ENCODE measurements around the gene ACTR3. TPM values are rescaled to one million over a fixed set of nuclear protein-coding genes. Genes with fewer than 3 reads are reported as not detected.

ACTR3 gene
- total RNA-seq, 1 donor = 315 TPM

DNA sequence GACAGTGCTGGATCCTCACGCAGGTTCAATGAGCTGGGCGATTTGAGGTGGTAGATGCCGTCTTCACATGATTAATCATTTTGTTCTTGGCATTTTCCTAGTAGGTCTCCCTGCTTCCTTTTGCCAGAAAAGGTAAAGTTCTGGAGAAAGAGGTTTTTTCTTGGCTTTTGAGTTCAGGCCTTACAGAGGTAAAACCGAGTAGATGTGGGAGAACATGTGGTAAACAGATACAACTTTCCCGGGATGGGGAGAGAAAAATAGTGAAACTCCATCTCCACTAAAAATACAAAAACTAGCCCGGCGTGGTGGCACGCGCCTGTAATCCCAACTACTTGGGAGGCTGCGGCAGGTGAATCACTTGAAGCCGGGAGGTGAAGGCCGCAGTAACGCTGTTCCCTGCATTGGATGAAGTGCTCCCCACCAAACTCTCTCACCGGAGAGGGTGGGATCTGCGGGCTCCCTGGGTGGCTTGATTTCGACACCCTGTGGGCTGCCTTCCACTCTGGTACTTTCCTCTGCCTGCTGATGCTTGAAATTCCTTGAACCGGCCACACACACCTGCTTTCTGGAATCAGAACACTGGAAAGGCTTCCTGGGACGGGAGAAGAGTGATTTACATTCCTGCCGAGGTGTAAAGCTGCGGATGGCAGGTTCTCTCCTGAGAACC lies 88.8 kb downstream of the ACTR3 start:
- Histone ChIP-seq H3K4me2 (ENCODE audit: insufficient read depth, low read length) (no peak overlapping the region), H4K20me1 (ENCODE audit: insufficient read depth, low read length) (no peaks in the 10 kb centered on the region), H3K36me3 (ENCODE audit: insufficient read depth, low read length) (peaks cover 18% of the 10 kb centered on the region), H3K4me1 (ENCODE audit: insufficient read depth, low read length) (peaks cover 29% of the 10 kb centered on the region), H3K9me3 (ENCODE audit: low read depth, low read length) (no peaks in the 10 kb centered on the region), H2AFZ (ENCODE audit: low read length) (no peak overlapping the region), H3K27ac (ENCODE audit: low read depth, low read length) (no peak overlapping the region), H3K27me3 (ENCODE audit: insufficient read depth, low read length) (no peaks in the 10 kb centered on the region), H3K4me3 (ENCODE audit: insufficient read depth, low read length) (no peak overlapping the region), H3K79me2 (ENCODE audit: insufficient read depth, low read length) (no peaks in the 10 kb centered on the region)
- TF ChIP-seq, protein P1, sequence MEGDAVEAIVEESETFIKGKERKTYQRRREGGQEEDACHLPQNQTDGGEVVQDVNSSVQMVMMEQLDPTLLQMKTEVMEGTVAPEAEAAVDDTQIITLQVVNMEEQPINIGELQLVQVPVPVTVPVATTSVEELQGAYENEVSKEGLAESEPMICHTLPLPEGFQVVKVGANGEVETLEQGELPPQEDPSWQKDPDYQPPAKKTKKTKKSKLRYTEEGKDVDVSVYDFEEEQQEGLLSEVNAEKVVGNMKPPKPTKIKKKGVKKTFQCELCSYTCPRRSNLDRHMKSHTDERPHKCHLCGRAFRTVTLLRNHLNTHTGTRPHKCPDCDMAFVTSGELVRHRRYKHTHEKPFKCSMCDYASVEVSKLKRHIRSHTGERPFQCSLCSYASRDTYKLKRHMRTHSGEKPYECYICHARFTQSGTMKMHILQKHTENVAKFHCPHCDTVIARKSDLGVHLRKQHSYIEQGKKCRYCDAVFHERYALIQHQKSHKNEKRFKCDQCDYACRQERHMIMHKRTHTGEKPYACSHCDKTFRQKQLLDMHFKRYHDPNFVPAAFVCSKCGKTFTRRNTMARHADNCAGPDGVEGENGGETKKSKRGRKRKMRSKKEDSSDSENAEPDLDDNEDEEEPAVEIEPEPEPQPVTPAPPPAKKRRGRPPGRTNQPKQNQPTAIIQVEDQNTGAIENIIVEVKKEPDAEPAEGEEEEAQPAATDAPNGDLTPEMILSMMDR (IDR thresholded peaks at IDR 0.05; ENCODE audit: extremely low read depth, low read depth, low read length) = no peak
- DNase-seq (ENCODE audit: insufficient read length, low spot score, missing footprints) = no peak

DNA sequence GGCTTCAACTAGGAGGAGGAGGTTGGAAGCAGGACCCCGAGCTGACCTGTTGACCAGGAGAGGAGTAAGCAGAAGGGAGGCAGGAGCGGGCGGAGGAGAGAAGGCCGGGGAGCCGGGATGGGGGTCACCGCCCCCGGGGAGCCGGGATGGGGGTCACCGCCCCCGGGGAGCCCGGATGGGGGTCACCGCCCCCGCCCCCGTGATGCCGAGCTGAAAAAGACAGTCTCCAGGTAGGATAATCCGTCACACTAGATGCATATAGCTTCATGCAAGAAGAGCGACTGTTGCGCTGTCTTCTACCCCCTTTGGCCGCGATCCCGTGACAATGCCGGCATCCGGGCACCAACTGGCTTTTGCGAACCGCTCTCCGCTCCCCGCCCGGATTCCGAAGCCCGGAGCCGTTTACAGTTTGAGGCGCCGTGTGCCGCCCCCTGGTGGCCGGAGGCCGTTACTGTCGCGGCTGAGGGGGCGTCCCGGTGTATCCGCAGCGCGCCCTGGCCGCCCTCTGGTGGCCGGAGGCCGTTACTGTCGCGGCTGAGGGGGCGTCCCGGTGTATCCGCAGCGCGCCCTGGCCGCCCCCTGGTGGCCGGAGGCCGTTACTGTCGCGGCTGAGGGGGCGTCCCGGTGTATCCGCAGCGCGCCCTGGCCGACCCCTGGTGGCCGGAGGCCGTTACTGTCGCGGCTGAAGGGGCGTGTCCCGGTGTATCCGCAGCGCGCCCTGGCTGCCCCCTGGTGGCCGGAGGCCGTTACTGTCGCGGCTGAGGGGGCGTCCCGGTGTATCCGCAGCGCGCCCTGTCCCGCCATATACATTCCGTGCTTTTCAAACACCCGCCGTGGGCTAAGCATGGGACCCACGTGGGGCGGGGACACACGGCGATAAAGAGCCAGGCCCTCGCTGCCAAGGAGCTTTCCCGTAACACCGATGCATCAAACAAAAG lies 89.6 kb downstream of the ACTR3 start:
- TF ChIP-seq, protein P1 (IDR thresholded peaks at IDR 0.05; ENCODE audit: extremely low read depth, low read depth, low read length) = peak; percentile 37
- no peak overlapping the region for H3K4me2 ChIP-seq (ENCODE audit: insufficient read depth, low read length)

DNA sequence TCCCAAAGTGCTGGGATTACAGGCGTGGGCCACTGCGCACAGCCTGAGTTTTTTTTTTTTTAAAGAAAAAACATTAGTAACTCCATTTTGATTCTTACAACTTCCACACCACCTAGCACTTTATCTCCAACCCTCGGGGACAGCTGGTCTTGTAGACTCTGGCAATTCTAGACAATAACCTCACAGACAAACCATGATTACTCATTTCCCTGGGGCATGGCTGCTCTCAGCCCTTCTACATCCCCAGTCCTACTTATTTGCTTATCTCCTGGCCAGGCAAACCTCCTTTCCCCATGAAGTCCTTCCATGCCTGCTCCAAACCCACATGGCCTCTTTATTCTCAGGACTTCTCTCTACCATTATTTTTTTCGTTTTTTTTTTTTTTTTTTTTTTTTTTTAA lies 91.1 kb downstream of the ACTR3 start:
- peak; percentile 95 for DNase-seq (ENCODE audit: insufficient read length, low spot score, missing footprints)
- TF ChIP-seq, protein P1 (IDR thresholded peaks at IDR 0.05; ENCODE audit: extremely low read depth, low read depth, low read length) = no peak
- Histone ChIP-seq H3K27ac (ENCODE audit: low read depth, low read length) (peak overlapping the region; percentile 68), H3K4me1 (ENCODE audit: insufficient read depth, low read length) (peaks cover 29% of the 10 kb centered on the region), H3K36me3 (ENCODE audit: insufficient read depth, low read length) (peaks cover 9% of the 10 kb centered on the region), H2AFZ (ENCODE audit: low read length) (no peak overlapping the region), H3K9me3 (ENCODE audit: low read depth, low read length) (no peaks in the 10 kb centered on the region), H3K4me3 (ENCODE audit: insufficient read depth, low read length) (no peak overlapping the region), H3K79me2 (ENCODE audit: insufficient read depth, low read length) (no peaks in the 10 kb centered on the region), H3K4me2 (ENCODE audit: insufficient read depth, low read length) (peak overlapping the region; percentile 66), H3K27me3 (ENCODE audit: insufficient read depth, low read length) (no peaks in the 10 kb centered on the region), H4K20me1 (ENCODE audit: insufficient read depth, low read length) (no peaks in the 10 kb centered on the region)

More for the DNA sequence above, 89.6 kb downstream of the ACTR3 start:
- Histone ChIP-seq H3K4me3 (ENCODE audit: insufficient read depth, low read length) (no peak overlapping the region), H3K27me3 (ENCODE audit: insufficient read depth, low read length) (no peaks in the 10 kb centered on the region), H3K9me3 (ENCODE audit: low read depth, low read length) (no peaks in the 10 kb centered on the region), H2AFZ (ENCODE audit: low read length) (no peak overlapping the region), H3K4me1 (ENCODE audit: insufficient read depth, low read length) (peaks cover 29% of the 10 kb centered on the region), H3K27ac (ENCODE audit: low read depth, low read length) (no peak overlapping the region), H3K79me2 (ENCODE audit: insufficient read depth, low read length) (no peaks in the 10 kb centered on the region), H4K20me1 (ENCODE audit: insufficient read depth, low read length) (no peaks in the 10 kb centered on the region), H3K36me3 (ENCODE audit: insufficient read depth, low read length) (peaks cover 15% of the 10 kb centered on the region)
- no peak for DNase-seq (ENCODE audit: insufficient read length, low spot score, missing footprints)
